T-helper 2 cell treated with Interferon-gamma antibody and Interleukin-4, amounts not matched to agents 5 μg/mL and 100 μg/mL, for 36 hours (primary cell): ENCODE data around the gene GANAB.

Experiments used
- DNase-seq: peaks from one replicate; pipeline ENCODE4 v3.0.0; 2021; ENCODE audit warnings: low spot score
- H3K27ac Mint-ChIP-seq: one replicate; pipeline ENCODE4 v1.8.0; 2021; ENCODE audit warnings: mild to moderate bottlenecking, mixed read lengths
- H3K27me3 Mint-ChIP-seq: one replicate; pipeline ENCODE4 v1.8.0; 2021; ENCODE audit warnings: low read depth, mixed read lengths
- H3K36me3 Mint-ChIP-seq: one replicate; pipeline ENCODE4 v1.8.0; 2021; ENCODE audit warnings: low read depth, mixed read lengths
- H3K4me1 Mint-ChIP-seq: one replicate; pipeline ENCODE4 v1.8.0; 2021; ENCODE audit warnings: low read depth, mixed read lengths
- H3K4me3 Mint-ChIP-seq: one replicate; pipeline ENCODE4 v1.8.0; 2022; ENCODE audit warnings: mild to moderate bottlenecking, moderate library complexity, mixed read lengths
- H3K9me3 Mint-ChIP-seq: one replicate; pipeline ENCODE4 v1.8.0; 2021; ENCODE audit warnings: mixed read lengths

Gene GANAB

DNA sequence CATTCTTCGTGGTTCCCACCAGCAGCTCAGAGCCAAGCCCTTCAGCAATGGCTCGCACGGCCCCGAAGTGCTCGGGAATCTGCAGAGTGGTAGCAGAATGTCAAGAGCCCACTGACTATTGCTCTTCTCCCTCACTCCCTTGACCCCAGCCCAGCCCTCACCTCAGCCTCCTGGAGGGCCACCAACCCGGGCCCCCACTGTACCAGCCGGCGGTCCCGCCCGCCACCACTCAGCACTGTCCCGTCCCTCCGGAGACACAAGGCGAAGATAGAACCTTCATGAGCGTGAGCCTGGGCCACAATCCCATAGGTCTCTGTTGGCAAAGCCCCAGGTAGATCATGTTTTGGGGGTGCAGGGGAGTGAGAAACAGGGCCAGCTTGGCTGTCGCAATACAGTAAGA is 40.5 kb downstream of the GANAB start:
- Mint-ChIP-seq H3K27ac (no peak overlapping the region), H3K9me3 (no peaks in the 10 kb centered on the region), H3K4me3 (no peak overlapping the region), H3K36me3 (peaks cover 55% of the 10 kb centered on the region), H3K4me1 (peaks cover 26% of the 10 kb centered on the region), H3K27me3 (no peaks in the 10 kb centered on the region)
- DNase-seq = no peak

DNA sequence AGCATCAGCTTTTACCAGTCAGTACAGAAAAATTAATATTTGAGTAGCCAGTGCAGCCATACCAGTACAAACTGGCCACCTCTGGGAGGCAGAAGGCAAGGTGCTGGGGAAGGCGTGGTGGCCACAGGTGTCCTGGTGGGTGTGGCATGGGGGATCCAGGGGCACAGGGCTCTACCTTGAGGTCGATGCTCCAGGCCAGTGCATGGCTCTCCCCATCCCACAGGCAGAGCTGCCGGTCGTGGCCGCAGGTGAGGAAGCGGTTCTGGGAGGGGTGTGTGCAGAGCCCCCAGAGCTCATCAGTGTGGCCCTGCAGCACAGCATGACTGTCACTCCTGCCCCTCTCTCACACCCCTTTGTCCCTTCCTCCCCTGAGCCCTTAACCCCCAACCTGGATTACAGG is 40.9 kb downstream of the GANAB start:
- peaks cover 56% of the 10 kb centered on the region for H3K36me3 Mint-ChIP-seq
- H3K4me3 Mint-ChIP-seq = no peak overlapping the region
- no peaks in the 10 kb centered on the region for H3K27me3 Mint-ChIP-seq
- H3K27ac Mint-ChIP-seq = no peak overlapping the region
- H3K4me1 Mint-ChIP-seq = peaks cover 23% of the 10 kb centered on the region
- H3K9me3 Mint-ChIP-seq = no peaks in the 10 kb centered on the region
- no peak for DNase-seq

DNA sequence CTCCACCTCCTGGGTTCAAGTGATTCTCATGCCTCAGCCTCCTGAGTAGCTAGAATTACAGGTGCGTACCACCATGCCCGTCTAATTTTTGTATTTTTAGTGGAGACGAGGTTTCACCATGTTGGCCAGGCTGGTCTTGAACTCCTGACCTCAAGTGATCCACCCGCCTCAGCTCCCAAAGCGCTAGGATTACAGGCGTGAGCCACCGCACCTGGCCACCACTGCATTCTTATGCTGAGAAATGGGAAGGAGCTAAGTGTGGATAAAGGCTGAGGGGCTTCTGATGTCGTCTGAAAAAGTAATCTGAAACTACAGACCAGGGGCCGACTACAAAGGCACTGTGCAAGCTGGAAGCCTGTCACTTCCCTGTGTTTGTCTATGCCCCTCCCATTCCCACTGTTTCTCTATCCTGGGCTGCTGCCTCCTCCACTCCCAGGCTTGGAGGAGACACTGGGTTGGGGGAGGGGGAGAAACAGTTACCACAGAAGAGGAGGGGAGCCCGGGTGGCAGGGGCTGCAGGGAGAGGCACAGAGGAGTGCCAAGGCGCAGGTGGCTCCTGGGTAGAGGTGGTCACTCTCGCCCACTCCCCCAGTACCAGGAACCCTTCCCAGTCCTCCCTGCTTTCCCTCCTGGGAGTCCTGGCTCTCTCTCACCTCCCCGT is 41.8 kb downstream of the GANAB start:
- DNase-seq = no peak
- Mint-ChIP-seq H3K27me3 (no peaks in the 10 kb centered on the region), H3K36me3 (peaks cover 58% of the 10 kb centered on the region), H3K4me3 (no peak overlapping the region), H3K4me1 (peaks cover 24% of the 10 kb centered on the region), H3K9me3 (no peaks in the 10 kb centered on the region), H3K27ac (peak overlapping the region; percentile 61)

DNA sequence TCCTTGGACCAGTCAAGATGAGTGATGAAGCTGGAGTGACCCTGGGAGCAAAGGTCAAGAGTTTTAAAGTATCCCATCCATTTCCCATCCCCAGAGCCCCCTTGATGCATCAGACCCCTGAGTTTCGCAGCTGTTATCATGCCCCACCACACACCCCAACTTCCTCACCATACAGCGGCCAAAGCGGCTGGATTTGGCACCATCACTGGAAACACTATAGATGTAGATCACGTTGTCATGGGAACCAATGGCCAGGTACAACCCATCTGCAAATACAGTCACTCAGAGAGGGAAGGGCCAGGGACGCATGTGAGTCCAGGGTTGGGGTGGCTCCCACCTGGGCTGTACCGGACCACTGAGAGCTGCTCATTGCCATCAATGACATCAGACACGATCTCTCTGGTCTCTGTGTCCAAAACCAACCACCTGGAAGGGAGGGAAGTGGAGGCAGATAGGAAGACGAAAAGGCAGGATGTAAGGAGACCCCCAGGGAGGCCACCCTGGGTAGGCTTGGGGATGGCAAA is 42.6 kb downstream of the GANAB start:
- peaks cover 28% of the 10 kb centered on the region for H3K4me1 Mint-ChIP-seq
- peak overlapping the region; percentile 61 for H3K27ac Mint-ChIP-seq
- no peak for DNase-seq

DNA sequence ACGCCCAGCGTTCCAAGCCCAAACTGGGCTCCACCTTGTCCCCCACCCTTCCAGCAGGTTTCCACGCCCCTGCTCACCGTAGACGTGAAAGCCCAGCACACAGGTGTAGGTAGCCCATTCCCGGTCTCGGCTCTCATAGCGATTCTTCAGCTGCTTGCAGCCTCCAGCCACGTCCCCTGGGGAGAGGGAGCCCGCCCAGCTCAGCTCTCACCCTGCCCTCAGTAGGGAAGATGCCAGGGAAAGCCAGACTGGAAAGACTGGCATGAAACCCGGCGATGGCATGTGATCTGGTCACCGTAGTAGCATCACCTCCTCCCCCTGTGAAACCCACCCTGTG is 43.4 kb downstream of the GANAB start:
- peak overlapping the region; percentile 61 for H3K27ac Mint-ChIP-seq
- H3K4me1 Mint-ChIP-seq = peaks cover 34% of the 10 kb centered on the region
- no peaks in the 10 kb centered on the region for H3K9me3 Mint-ChIP-seq
- no peak for DNase-seq
- H3K27me3 Mint-ChIP-seq = no peaks in the 10 kb centered on the region
- H3K4me3 Mint-ChIP-seq = peak overlapping the region; percentile 67
- H3K36me3 Mint-ChIP-seq = peaks cover 63% of the 10 kb centered on the region

More for the DNA sequence above, 42.6 kb downstream of the GANAB start:
- Mint-ChIP-seq H3K27me3 (no peaks in the 10 kb centered on the region), H3K36me3 (peaks cover 58% of the 10 kb centered on the region), H3K9me3 (no peaks in the 10 kb centered on the region), H3K4me3 (peak overlapping the region; percentile 67)

DNA sequence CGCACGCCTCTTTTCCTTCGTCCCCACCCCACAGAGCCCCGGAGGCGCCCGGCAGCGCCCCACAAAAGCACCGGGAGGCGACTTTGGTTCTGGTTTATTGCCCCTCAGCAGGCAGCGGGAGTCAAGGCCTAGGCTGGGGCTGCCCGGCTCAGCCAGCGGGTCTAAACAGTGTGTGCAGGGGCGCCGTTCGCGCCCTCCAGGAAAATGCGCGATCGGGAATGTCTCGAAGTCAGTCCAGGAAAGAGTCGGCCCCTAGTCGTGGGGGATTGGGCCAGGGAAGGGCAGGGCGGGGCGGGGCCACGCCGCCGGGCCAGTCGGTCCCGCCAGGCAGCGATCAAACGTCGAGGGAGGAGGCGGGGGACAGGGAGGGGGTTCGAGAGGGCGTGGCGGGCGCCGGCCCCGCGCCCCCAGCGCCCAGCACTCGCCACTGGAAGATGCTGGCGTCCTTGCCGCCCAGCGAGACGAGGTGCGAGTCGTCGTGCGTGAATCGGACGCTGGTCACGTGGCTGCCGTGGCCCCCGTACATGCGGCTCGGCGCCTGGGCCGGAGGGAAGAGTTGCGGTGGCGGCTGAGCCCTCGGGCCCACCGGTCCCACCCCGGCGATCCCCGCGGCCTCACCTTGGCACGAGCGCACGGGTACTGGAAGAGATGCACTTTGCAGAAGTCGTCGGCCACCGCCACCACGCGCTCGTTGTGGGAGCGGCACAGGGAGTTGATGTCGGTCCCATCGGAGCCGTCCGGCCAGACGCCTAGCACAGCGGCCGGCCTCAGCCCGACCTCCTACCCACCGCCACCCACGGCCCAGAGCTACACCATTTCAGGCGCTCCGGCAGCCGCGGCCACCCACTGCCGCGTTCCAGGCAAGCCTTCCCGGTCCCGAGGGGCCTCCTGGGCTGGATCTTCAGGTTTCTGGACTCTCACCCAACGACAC is 44.0 kb downstream of the GANAB start:
- Mint-ChIP-seq H3K4me3 (peak overlapping the region; percentile 91), H3K27me3 (no peaks in the 10 kb centered on the region), H3K36me3 (peaks cover 64% of the 10 kb centered on the region), H3K4me1 (peaks cover 34% of the 10 kb centered on the region), H3K27ac (peak overlapping the region; percentile 92), H3K9me3 (no peaks in the 10 kb centered on the region)
- DNase-seq = no peak

DNA sequence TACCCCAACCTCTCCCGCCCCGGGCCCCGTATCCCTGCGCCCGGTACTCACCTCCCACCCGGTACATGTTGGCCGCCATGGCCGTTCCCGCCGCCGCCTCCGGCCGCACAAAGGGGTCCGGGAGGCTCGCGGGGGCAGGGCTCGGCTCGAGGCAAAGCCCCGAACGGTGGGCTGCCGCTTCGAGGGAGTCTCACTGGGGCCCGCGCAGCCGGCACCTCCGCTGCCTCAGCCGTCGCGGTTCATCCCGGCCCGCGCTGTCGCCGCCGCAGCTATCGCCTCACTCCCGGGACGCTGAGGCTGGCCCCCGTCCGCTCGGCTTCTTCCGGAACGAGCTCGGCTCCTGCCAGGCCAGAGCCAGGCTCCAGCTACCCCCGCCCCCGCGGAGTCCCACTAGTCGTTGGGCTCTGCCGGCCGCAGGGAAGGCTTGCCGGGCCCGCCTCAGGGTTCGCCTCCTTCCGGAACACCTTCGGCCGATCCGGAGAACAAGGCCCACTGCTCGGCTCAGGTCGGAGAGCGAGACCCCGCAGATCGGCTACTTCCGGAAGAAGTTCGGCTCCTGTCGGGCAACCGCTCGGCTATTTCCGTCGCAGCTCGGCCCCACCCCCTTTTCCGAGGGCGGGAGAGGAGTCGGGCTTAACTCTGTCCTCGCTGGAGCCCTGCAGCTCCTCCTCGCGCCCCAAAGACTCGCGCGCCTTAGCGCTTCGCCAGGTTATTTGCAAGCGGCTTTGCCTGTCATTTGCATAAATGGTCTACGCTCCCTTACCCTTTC is 44.9 kb downstream of the GANAB start, which contains the start of gene MTA2:
MTA2 (minus strand) TSS at position 494 of the 769 bp plus-strand sequence; CDS start at position 79, 415 bp downstream.
- DNase-seq = peak; percentile 99
- H3K4me1 Mint-ChIP-seq = peaks cover 36% of the 10 kb centered on the region
- H3K4me3 Mint-ChIP-seq = peak within 1 kb of the TSS; percentile 91
- H3K9me3 Mint-ChIP-seq = no peaks in the 10 kb centered on the region
- peaks cover 70% of the 10 kb centered on the region for H3K36me3 Mint-ChIP-seq
- H3K27ac Mint-ChIP-seq = peak within 1 kb of the TSS; percentile 92
- no peaks in the 10 kb centered on the region for H3K27me3 Mint-ChIP-seq

DNA sequence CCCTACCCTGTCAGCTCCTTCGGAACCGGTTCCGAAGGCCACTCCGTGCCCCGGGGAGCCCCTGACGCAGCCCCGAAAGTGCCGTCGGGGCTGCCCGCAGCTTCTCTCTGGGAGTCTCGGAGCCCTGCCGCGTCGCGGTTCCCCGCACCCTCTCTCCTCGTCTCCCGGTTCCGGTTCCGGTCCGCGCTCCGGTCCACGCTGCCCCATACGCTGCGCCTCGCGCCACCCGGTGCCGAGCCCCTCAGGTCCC is 45.4 kb downstream of the GANAB start:
- no peak for DNase-seq
- no peaks in the 10 kb centered on the region for H3K27me3 Mint-ChIP-seq
- peak overlapping the region; percentile 91 for H3K4me3 Mint-ChIP-seq
- H3K27ac Mint-ChIP-seq = peak overlapping the region; percentile 92
- peaks cover 71% of the 10 kb centered on the region for H3K36me3 Mint-ChIP-seq
- H3K9me3 Mint-ChIP-seq = no peaks in the 10 kb centered on the region
- H3K4me1 Mint-ChIP-seq = peaks cover 36% of the 10 kb centered on the region

DNA sequence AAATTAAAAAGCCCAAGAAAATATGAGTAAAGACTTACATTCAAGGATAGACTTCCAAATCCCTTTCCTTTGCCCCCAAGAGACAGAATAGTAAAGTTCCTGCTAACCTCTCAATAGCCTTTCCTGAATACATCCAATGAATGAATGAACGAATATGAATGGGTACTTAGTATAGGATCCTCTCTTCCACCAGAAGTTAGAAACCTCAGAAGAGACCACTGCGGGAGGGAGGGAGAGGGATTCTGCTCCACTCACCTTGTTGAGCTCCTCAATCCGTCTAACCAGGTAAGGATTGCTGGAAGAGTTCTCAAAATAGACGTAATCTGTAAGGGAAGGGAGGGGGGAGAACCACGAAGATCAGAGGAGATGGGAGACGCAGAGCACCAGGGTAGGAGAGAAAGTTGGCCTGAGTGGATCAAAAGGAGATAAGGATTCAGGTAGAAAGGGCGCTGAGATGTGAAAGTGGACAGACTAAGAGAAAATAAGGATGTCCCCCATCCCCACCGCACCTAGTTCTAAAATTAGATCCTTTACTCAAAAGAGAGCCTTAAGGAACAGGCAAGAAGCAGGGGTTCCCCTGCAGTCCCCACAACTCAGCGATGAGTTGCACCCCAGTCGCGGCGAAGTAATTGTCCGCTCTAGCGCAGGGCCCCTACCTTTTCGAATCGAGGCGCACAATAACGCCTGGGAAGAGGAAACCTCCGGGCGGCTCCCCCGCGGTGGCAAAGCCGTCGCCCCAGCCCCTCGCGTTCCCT is 45.9 kb downstream of the GANAB start:
- Mint-ChIP-seq H3K27me3 (no peaks in the 10 kb centered on the region), H3K4me3 (peak overlapping the region; percentile 91), H3K27ac (peak overlapping the region; percentile 92), H3K4me1 (peaks cover 36% of the 10 kb centered on the region), H3K36me3 (peaks cover 74% of the 10 kb centered on the region), H3K9me3 (no peaks in the 10 kb centered on the region)
- no peak for DNase-seq

DNA sequence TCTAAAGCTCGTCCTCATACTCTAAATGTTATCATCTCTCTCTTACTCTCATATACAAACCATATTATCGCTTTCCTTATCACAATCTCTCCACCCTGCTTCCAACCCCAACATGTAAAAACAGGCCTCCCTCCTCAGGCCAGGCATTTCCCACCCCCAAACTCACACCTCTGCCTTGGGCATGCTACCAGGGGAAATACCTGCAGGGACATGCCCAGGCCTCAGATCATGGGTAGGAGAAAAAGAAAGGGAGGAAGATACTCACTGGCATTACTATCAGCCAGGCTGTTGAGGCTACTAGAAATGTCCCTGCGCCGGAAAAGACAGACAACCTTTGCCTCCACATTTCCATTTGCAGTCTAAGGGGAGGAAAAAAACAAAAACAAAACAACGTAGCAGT is 46.5 kb downstream of the GANAB start:
- no peak for DNase-seq
- no peaks in the 10 kb centered on the region for H3K9me3 Mint-ChIP-seq
- H3K4me1 Mint-ChIP-seq = peaks cover 36% of the 10 kb centered on the region
- H3K27me3 Mint-ChIP-seq = no peaks in the 10 kb centered on the region
- H3K36me3 Mint-ChIP-seq = peaks cover 76% of the 10 kb centered on the region
- H3K27ac Mint-ChIP-seq = peak overlapping the region; percentile 92
- H3K4me3 Mint-ChIP-seq = peak overlapping the region; percentile 91

DNA sequence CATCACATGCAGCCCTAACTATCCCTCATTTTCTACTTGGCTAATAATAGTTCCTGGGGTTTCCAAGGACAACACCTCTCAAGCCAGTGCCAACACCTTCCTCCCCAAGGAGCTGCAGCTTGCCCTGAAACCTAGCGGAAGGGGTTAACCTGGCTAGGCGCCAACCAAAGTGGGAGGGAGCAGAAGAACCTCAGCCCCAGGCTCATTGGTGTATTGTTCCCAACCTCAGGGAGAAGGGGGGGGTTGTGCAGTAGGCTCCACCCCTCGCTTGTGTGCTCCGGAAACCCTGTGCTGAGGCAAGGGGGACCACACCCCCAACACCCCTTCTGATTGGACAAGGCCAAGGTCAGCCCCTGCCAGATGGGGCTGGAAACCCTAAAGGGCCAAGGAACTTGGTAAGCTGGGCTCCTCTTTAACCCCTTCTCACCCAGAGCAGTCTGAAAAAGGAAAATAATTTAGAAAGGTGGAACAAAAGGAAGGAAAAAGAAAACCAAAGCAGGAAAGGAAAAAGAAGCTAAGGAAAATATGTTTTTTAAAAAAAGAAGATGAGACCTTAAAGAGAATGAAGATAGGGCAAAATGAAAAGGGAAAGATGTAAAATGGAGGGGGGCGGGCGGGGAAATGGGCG is 47.2 kb downstream of the GANAB start:
- peak; percentile 96 for DNase-seq
- H3K9me3 Mint-ChIP-seq = no peaks in the 10 kb centered on the region
- H3K27me3 Mint-ChIP-seq = no peaks in the 10 kb centered on the region
- H3K27ac Mint-ChIP-seq = peak overlapping the region; percentile 92
- peaks cover 80% of the 10 kb centered on the region for H3K36me3 Mint-ChIP-seq
- peak overlapping the region; percentile 91 for H3K4me3 Mint-ChIP-seq
- peaks cover 39% of the 10 kb centered on the region for H3K4me1 Mint-ChIP-seq

DNA sequence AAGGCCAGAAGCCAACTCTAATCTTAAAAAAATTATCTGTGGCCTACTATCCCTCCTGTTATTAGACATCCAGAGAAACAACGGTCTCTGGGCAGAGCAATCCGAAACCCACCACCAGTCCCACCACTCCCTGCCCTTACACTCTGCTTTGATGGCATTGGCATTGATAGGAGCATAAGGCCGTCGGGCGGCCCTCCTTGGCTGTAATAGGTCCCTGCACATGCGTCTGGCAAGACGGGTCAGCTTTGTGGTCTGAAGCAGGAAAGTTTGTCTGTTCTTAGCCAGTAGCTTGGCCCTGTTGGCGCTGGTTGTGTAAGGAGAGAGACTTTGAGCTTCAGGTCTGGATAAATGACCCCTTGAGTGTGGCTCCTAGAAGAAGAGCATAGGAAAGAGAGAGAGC is 51.3 kb downstream of the GANAB start:
- no peaks in the 10 kb centered on the region for H3K27me3 Mint-ChIP-seq
- DNase-seq = no peak
- H3K27ac Mint-ChIP-seq = no peak overlapping the region
- H3K9me3 Mint-ChIP-seq = no peaks in the 10 kb centered on the region
- no peak overlapping the region for H3K4me3 Mint-ChIP-seq
- peaks cover 48% of the 10 kb centered on the region for H3K4me1 Mint-ChIP-seq
- H3K36me3 Mint-ChIP-seq = peaks cover 81% of the 10 kb centered on the region

DNA sequence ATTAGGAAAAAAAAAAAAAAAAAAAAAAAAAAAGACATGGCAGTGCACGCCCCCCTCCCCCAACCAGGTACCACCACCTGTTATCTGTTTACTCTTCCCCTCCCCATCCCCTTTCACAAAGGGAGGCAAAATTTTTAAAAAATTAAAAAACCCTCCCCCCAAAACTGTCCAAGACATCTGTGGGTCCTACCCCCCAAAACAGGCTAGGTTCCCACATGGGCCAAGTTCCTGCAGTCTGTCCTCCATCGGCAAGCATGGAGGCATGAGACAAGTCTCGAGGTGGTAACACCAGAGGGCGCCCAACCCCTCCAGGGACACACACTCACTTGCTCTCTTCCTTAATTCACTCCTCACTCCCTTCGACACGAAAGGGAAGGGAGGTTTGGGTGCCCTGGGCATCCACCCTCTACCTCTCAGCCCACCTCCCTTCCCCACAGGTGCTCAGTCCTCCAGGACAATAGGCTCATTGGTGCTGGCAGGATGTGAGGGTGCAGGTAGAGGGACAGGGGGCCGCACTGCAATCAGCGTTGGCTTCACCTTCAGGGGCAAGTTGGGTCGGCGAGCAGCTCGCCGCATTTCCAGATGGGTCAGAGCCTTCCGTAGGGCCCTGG is 52.9 kb downstream of the GANAB start:
- H3K27me3 Mint-ChIP-seq = no peaks in the 10 kb centered on the region
- peak overlapping the region; percentile 95 for H3K27ac Mint-ChIP-seq
- DNase-seq = peak; percentile 72
- H3K36me3 Mint-ChIP-seq = peaks cover 65% of the 10 kb centered on the region
- peak overlapping the region; percentile 75 for H3K4me3 Mint-ChIP-seq
- H3K9me3 Mint-ChIP-seq = no peaks in the 10 kb centered on the region
- peaks cover 41% of the 10 kb centered on the region for H3K4me1 Mint-ChIP-seq
